ENCODE results near the gene FOXP3. TPM values are rescaled to one million over a fixed set of nuclear protein-coding genes. Genes with fewer than 3 reads are reported as not detected.

Gene FOXP3
- total RNA-seq, 1 experiment from 2014 or later = 0.68 TPM

DNA sequence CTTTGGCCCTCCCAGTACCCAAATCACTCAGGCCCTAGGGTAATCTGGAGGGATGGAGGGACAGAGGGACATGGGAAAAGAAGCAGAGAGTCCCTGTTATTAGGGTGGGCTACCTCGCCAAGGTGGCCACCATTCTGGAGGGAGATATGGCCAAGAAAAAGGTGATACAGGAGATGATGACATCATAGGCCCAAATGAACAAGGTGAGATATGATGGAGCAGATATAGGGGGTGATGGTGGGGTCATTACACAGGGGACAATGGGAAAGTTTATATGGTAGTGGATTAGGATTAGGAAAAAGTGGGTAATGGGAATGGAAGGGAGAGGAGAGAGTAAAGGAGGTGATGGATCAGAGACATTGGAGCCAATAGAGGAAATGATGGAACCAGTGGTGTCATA is 51.6 kb downstream of the FOXP3 start:
- no CpG with 5 or more reads among the region's 1 CpG for WGBS (ENCODE audit: extremely low coverage, insufficient read length, low lambda C conversion rate)
- H3K9ac ChIP-seq (ENCODE audit: extremely low read depth, insufficient read length, low read length) = no peak overlapping the region

More for the DNA sequence above, 51.6 kb downstream of the FOXP3 start:
- Histone ChIP-seq H3K27ac (ENCODE audit: insufficient read length, low read depth, low read length) (no peak overlapping the region), H2BK15ac (ENCODE audit: low read depth, low read length) (no peak overlapping the region), H3K4me2 (ENCODE audit: insufficient read depth, insufficient read length, low read length) (no peak overlapping the region), H2BK12ac (ENCODE audit: insufficient read length, low read depth, low read length) (no peak overlapping the region), H3K79me2 (ENCODE audit: insufficient read depth, low read length) (no peaks in the 10 kb centered on the region), H2AK5ac (ENCODE audit: insufficient read length, low read length) (no peak overlapping the region), H3K79me1 (ENCODE audit: insufficient read depth, low read depth, low read length, poor library complexity, severe bottlenecking) (no peaks in the 10 kb centered on the region), H3K23me2 (ENCODE audit: insufficient read length, low read depth, low read length, poor library complexity, severe bottlenecking) (no peaks in the 10 kb centered on the region), H3K27me3 (ENCODE audit: insufficient read depth, low read length) (no peaks in the 10 kb centered on the region), H3K18ac (ENCODE audit: insufficient read length, low read depth, low read length) (no peak overlapping the region), H2BK5ac (ENCODE audit: insufficient read length, low read length) (no peak overlapping the region), H3K9me3 (ENCODE audit: control insufficient read depth, low read depth, low read length) (peaks cover 46% of the 10 kb centered on the region), H2AFZ (ENCODE audit: low read length) (no peak overlapping the region), H4K8ac (replicated peaks; ENCODE audit: insufficient read length, low read depth, low read length) (no peak overlapping the region), H3T11ph (ENCODE audit: low read length) (no peak overlapping the region), H3K4ac (ENCODE audit: low read depth, low read length) (no peak overlapping the region), H4K91ac (ENCODE audit: insufficient read length, low read depth, low read length) (no peak overlapping the region), H3K4me1 (ENCODE audit: insufficient read depth, low read length) (no peaks in the 10 kb centered on the region), H3K56ac (ENCODE audit: insufficient read length, low read depth, low read length) (no peak overlapping the region), H2BK20ac (ENCODE audit: low read depth, low read length, poor library complexity, severe bottlenecking) (no peak overlapping the region), H3K14ac (ENCODE audit: insufficient read depth, low read length) (no peak overlapping the region), H4K20me1 (ENCODE audit: control insufficient read depth, insufficient read depth, insufficient read length) (no peaks in the 10 kb centered on the region), H2BK120ac (ENCODE audit: low read depth, low read length, poor library complexity, severe bottlenecking) (no peak overlapping the region), H3K23ac (ENCODE audit: insufficient read length, low read depth, low read length) (no peak overlapping the region), H4K5ac (ENCODE audit: insufficient read length, low read depth, low read length) (no peak overlapping the region)
- peaks cover 0 to 8% of the 10 kb centered on the region in 2 experiments; a peak in 2 of 4 replicates for H3K4me1 Mint-ChIP-seq
- peaks cover 18% of the 10 kb centered on the region for H3K27me3 Mint-ChIP-seq (ENCODE audit: low read depth)
- no peak overlapping the region; a peak in 1 of 5 replicates for H3K4me3 Mint-ChIP-seq
- H3K27ac Mint-ChIP-seq = no peak overlapping the region
- no peak for DNase-seq
- TF ChIP-seq, protein P1, sequence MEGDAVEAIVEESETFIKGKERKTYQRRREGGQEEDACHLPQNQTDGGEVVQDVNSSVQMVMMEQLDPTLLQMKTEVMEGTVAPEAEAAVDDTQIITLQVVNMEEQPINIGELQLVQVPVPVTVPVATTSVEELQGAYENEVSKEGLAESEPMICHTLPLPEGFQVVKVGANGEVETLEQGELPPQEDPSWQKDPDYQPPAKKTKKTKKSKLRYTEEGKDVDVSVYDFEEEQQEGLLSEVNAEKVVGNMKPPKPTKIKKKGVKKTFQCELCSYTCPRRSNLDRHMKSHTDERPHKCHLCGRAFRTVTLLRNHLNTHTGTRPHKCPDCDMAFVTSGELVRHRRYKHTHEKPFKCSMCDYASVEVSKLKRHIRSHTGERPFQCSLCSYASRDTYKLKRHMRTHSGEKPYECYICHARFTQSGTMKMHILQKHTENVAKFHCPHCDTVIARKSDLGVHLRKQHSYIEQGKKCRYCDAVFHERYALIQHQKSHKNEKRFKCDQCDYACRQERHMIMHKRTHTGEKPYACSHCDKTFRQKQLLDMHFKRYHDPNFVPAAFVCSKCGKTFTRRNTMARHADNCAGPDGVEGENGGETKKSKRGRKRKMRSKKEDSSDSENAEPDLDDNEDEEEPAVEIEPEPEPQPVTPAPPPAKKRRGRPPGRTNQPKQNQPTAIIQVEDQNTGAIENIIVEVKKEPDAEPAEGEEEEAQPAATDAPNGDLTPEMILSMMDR (conservative IDR thresholded peaks at IDR 0.05) = no peak
- peaks cover 79 to 92% of the 10 kb centered on the region in 2 experiments for H3K9me3 Mint-ChIP-seq
- peaks cover 0 to 10% (median 7%) of the 10 kb centered on the region in 3 experiments; a peak in 3 of 7 replicates for H3K36me3 Mint-ChIP-seq (ENCODE audit: insufficient read depth in 1 of 3, low read depth in 3 of 3)
